Measurements from ENCODE around the gene FAM107B. TPM values are rescaled to one million over a fixed set of nuclear protein-coding genes. Genes with fewer than 3 reads are reported as not detected.

The FAM107B gene
- total and polyA plus RNA-seq, 2 experiments from 2014 or later: 11.0 to 17.6 TPM

GRCh38 chr10:14580671-14581332, 193.9 kb downstream of the FAM107B start:
- H3K4me1 ChIP-seq (ENCODE audit: insufficient read depth): peaks cover 42% of the 10 kb centered on the region
- Mint-ChIP-seq H3K36me3 (ENCODE audit: low read depth) (peaks cover 2% of the 10 kb centered on the region; the same call in 1 of the 3 replicates), H3K4me1 (peaks cover 46% of the 10 kb centered on the region), H3K9me3 (no peaks in the 10 kb centered on the region), H3K27me3 (ENCODE audit: insufficient read depth, low read depth, poor library complexity) (peaks cover 2% of the 10 kb centered on the region), H3K4me3 (no peak overlapping the region), H3K27ac (peak overlapping the region; percentile 55)
- ATAC-seq (no peak), DNase-seq (ENCODE audit: low spot score) (no peak)
- H4K20me1 ChIP-seq (replicated peaks; ENCODE audit: insufficient read depth): no peaks in the 10 kb centered on the region
- H3K79me2 ChIP-seq (replicated peaks; ENCODE audit: insufficient read depth): peaks cover 64% of the 10 kb centered on the region
- H3K27ac ChIP-seq (ENCODE audit: low read depth): peak overlapping the region; percentile 67; the same call in 1 of the 2 replicates
- no peaks in the 10 kb centered on the region for H3F3A ChIP-seq (replicated peaks; ENCODE audit: low read depth)
- no peaks in the 10 kb centered on the region for H3K27me3 ChIP-seq (ENCODE audit: insufficient read depth)
- H3K36me3 ChIP-seq (ENCODE audit: insufficient read depth): no peaks in the 10 kb centered on the region
- H2AFZ ChIP-seq: no peak overlapping the region
- no peak overlapping the region for H3K4me3 ChIP-seq
- no peaks in the 10 kb centered on the region for H3K9me2 ChIP-seq (ENCODE audit: insufficient read depth)
- no peak for TF ChIP-seq JUNB (IDR thresholded peaks at IDR 0.05; ENCODE audit: unreplicated experiment)
- no peak for TF ChIP-seq ZNF331 (CRISPR knock-in tag; IDR thresholded peaks at IDR 0.05; ENCODE audit: low read depth)
- no peak for TF ChIP-seq EZH2 (IDR thresholded peaks at IDR 0.05; ENCODE audit: low read depth, unreplicated experiment)
- H3K4me2 ChIP-seq: no peak overlapping the region

DNA sequence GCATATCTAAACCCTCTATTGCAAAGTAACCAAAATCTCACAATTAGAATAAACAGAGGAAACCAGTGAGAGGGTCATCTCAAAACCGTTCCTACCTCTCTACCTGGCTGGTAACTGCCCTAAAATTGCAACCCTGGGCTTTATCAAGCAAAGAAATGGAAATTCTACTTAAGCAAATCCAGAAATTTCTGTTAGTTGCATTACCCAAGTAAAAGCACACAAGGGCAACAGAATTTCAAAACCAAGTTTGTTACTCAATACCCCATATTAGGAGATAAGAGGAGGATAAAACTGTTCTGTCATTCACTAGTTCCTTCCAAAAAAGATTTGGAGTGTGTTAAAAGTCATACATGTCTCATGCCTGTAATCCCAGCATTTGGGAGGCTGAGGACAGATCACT, 195.3 kb downstream of the FAM107B start:
- no peak overlapping the region for H3K4me3 Mint-ChIP-seq
- H3K9me3 Mint-ChIP-seq: no peaks in the 10 kb centered on the region
- peaks cover 65% of the 10 kb centered on the region for H3K79me2 ChIP-seq (replicated peaks; ENCODE audit: insufficient read depth)
- H3K4me2 ChIP-seq: peak overlapping the region; percentile 22; the same call in 1 of the 2 replicates
- H3K4me1 ChIP-seq (ENCODE audit: insufficient read depth): peaks cover 30% of the 10 kb centered on the region
- no peak overlapping the region for H3K4me3 ChIP-seq
- H3K36me3 ChIP-seq (ENCODE audit: insufficient read depth): no peaks in the 10 kb centered on the region
- no peaks in the 10 kb centered on the region for H3K27me3 ChIP-seq (ENCODE audit: insufficient read depth)
- H3K9me2 ChIP-seq (ENCODE audit: insufficient read depth): no peaks in the 10 kb centered on the region
- ATAC-seq (no peak), DNase-seq (ENCODE audit: low spot score) (no peak)
- no peak overlapping the region for H2AFZ ChIP-seq
- peak overlapping the region; percentile 7 for H3K27ac ChIP-seq (ENCODE audit: low read depth)
- no peak overlapping the region for H3K27ac Mint-ChIP-seq
- H3K4me1 Mint-ChIP-seq: peaks cover 38% of the 10 kb centered on the region
- no peaks in the 10 kb centered on the region for H3F3A ChIP-seq (replicated peaks; ENCODE audit: low read depth)
- peaks cover 3% of the 10 kb centered on the region; the same call in 1 of the 3 replicates for H3K36me3 Mint-ChIP-seq (ENCODE audit: low read depth)
- H3K27me3 Mint-ChIP-seq (ENCODE audit: insufficient read depth, low read depth, poor library complexity): peaks cover 2% of the 10 kb centered on the region
- H4K20me1 ChIP-seq (replicated peaks; ENCODE audit: insufficient read depth): no peaks in the 10 kb centered on the region
- TF ChIP-seq EZH2phosphoT487 (IDR thresholded peaks at IDR 0.05; ENCODE audit: unreplicated experiment): no peak
- TF ChIP-seq, protein P1, sequence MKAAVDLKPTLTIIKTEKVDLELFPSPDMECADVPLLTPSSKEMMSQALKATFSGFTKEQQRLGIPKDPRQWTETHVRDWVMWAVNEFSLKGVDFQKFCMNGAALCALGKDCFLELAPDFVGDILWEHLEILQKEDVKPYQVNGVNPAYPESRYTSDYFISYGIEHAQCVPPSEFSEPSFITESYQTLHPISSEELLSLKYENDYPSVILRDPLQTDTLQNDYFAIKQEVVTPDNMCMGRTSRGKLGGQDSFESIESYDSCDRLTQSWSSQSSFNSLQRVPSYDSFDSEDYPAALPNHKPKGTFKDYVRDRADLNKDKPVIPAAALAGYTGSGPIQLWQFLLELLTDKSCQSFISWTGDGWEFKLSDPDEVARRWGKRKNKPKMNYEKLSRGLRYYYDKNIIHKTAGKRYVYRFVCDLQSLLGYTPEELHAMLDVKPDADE (IDR thresholded peaks at IDR 0.05): no peak
- no peak for TF ChIP-seq ZNF331 (CRISPR knock-in tag; IDR thresholded peaks at IDR 0.05; ENCODE audit: low read depth)
- no peak for TF ChIP-seq NANOG (IDR thresholded peaks at IDR 0.05; ENCODE audit: borderline replicate concordance)
- TF ChIP-seq ZNF114 (CRISPR knock-in tag; IDR thresholded peaks at IDR 0.05): no peak
- TF ChIP-seq, protein P2, sequence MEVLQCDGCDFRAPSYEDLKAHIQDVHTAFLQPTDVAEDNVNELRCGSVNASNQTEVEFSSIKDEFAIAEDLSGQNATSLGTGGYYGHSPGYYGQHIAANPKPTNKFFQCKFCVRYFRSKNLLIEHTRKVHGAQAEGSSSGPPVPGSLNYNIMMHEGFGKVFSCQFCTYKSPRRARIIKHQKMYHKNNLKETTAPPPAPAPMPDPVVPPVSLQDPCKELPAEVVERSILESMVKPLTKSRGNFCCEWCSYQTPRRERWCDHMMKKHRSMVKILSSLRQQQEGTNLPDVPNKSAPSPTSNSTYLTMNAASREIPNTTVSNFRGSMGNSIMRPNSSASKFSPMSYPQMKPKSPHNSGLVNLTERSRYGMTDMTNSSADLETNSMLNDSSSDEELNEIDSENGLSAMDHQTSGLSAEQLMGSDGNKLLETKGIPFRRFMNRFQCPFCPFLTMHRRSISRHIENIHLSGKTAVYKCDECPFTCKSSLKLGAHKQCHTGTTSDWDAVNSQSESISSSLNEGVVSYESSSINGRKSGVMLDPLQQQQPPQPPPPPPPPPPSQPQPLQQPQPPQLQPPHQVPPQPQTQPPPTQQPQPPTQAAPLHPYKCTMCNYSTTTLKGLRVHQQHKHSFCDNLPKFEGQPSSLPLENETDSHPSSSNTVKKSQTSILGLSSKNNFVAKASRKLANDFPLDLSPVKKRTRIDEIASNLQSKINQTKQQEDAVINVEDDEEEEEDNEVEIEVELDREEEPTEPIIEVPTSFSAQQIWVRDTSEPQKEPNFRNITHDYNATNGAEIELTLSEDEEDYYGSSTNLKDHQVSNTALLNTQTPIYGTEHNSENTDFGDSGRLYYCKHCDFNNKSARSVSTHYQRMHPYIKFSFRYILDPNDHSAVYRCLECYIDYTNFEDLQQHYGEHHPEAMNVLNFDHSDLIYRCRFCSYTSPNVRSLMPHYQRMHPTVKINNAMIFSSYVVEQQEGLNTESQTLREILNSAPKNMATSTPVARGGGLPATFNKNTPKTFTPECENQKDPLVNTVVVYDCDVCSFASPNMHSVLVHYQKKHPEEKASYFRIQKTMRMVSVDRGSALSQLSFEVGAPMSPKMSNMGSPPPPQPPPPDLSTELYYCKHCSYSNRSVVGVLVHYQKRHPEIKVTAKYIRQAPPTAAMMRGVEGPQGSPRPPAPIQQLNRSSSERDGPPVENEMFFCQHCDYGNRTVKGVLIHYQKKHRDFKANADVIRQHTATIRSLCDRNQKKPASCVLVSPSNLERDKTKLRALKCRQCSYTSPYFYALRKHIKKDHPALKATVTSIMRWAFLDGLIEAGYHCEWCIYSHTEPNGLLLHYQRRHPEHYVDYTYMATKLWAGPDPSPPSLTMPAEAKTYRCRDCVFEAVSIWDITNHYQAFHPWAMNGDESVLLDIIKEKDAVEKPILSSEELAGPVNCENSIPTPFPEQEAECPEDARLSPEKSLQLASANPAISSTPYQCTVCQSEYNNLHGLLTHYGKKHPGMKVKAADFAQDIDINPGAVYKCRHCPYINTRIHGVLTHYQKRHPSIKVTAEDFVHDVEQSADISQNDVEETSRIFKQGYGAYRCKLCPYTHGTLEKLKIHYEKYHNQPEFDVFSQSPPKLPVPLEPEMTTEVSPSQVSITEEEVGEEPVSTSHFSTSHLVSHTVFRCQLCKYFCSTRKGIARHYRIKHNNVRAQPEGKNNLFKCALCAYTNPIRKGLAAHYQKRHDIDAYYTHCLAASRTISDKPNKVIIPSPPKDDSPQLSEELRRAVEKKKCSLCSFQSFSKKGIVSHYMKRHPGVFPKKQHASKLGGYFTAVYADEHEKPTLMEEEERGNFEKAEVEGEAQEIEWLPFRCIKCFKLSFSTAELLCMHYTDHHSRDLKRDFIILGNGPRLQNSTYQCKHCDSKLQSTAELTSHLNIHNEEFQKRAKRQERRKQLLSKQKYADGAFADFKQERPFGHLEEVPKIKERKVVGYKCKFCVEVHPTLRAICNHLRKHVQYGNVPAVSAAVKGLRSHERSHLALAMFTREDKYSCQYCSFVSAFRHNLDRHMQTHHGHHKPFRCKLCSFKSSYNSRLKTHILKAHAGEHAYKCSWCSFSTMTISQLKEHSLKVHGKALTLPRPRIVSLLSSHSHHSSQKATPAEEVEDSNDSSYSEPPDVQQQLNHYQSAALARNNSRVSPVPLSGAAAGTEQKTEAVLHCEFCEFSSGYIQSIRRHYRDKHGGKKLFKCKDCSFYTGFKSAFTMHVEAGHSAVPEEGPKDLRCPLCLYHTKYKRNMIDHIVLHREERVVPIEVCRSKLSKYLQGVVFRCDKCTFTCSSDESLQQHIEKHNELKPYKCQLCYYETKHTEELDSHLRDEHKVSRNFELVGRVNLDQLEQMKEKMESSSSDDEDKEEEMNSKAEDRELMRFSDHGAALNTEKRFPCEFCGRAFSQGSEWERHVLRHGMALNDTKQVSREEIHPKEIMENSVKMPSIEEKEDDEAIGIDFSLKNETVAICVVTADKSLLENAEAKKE (CRISPR knock-in tag; IDR thresholded peaks at IDR 0.05): no peak
- no peak for TF ChIP-seq CREB1 (CRISPR knock-in tag; IDR thresholded peaks at IDR 0.05; ENCODE audit: low read depth)
- TF ChIP-seq EZH2 (IDR thresholded peaks at IDR 0.05; ENCODE audit: low read depth, unreplicated experiment): no peak
- no peak for TF ChIP-seq CTCF (conservative IDR thresholded peaks at IDR 0.05; ENCODE audit: low read depth in 2 of 2)

Data from GM23338 (cell line).